Lower leg skin (tissue), 3 donors: ENCODE results near the gene REX1BD.

Experiments
- POLR2A ChIP-seq, 2 donors: fragments of 450-650 bp; IDR thresholded peaks; one replicate each; pipeline ENCODE4 v1.6.1; 2016 to 2017; ENCODE audit warnings: antibody characterized with exemption in 2 of 2, mild to moderate bottlenecking in 1 of 2, moderate library complexity in 1 of 2
- TF ChIP-seq, protein P1 (sequence below), 3 donors: fragments of 450-650 bp; IDR thresholded peaks; one replicate each; pipeline ENCODE4 v1.5.1; 2016; ENCODE audit warnings: antibody characterized with exemption in 3 of 3, mild to moderate bottlenecking in 3 of 3, moderate library complexity in 2 of 3

DNA sequence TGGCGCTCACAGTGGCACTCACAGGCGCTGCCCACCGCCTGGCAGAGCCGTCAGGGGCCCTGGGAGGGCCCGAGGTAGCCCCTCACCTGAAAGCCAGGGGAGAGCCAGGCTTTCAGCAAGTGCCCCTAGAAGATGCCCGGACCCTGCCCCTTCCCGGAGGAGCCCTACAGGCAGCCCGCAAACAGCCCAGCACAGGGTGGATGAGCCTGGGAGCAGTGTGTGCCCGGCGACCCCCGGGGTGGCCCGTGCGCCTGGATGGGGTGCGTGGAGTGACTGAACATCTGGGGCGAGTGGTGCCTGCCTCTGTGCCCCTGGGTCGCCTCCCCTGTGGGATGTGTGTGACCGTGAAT lies 16.6 kb downstream of the REX1BD start:
- no peak for TF ChIP-seq POLR2A (IDR thresholded peaks at IDR 0.05)
- TF ChIP-seq, protein P1, sequence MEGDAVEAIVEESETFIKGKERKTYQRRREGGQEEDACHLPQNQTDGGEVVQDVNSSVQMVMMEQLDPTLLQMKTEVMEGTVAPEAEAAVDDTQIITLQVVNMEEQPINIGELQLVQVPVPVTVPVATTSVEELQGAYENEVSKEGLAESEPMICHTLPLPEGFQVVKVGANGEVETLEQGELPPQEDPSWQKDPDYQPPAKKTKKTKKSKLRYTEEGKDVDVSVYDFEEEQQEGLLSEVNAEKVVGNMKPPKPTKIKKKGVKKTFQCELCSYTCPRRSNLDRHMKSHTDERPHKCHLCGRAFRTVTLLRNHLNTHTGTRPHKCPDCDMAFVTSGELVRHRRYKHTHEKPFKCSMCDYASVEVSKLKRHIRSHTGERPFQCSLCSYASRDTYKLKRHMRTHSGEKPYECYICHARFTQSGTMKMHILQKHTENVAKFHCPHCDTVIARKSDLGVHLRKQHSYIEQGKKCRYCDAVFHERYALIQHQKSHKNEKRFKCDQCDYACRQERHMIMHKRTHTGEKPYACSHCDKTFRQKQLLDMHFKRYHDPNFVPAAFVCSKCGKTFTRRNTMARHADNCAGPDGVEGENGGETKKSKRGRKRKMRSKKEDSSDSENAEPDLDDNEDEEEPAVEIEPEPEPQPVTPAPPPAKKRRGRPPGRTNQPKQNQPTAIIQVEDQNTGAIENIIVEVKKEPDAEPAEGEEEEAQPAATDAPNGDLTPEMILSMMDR (IDR thresholded peaks at IDR 0.05): no peak
